ENCODE data around the gene LST1.

LST1 gene

DNA sequence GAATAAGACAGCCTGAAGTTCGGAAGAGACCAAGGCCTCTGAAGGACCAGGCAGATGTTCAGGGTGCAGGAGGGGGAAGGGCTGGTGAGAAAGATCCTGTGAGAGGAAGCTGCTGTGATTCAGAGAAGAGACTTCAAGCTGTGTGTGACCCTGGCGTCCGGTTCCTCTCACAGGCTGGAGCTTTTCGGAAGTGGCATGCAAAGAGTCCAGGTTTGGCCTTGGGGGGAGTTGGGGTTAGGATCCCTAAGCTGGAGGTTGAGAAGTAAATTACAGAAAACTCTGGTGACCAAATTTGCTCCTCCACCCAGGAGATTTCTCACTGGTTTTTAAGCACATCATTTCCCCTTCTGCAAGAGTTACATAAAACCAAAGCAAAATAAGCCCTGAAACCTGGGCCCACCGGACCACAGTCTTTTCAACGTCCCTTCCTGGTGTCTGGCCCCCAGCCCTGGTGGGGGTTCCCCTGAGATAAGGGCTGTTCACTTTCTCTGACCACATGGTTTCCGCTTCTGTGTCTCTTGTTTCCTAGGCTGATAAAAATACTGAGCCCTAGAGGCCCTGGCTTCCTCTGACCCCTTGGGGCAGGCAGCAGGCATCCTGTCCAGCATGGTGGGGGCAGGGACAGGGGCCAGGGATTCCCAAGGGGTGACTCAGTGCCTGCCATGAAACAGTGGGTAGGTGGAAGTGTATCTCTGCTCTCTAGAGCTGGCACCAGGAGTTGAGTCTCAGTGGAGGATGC is 25.9 kb upstream of the LST1 start:
- no peak for DNase-seq (ENCODE audit: low read depth, low spot score)

DNA sequence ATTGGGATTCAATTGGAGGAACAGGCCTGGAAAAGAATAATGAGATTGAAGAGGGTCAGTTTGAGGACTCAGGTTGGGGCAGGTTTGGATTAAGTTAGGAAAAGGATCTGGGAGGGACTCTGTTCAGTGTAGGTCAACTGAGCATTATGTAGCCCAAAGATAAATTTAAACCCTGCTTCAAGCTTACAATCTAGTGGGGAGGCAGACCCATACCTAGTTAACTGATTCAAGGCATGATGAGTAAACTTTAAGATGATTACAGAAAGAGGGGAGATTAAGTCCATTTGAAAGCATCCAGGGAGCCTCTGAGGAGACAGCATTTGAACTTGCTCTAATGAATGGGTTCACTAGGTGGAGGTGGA is 25.4 kb upstream of the LST1 start:
- DNase-seq (ENCODE audit: low read depth, low spot score): no peak

DNA sequence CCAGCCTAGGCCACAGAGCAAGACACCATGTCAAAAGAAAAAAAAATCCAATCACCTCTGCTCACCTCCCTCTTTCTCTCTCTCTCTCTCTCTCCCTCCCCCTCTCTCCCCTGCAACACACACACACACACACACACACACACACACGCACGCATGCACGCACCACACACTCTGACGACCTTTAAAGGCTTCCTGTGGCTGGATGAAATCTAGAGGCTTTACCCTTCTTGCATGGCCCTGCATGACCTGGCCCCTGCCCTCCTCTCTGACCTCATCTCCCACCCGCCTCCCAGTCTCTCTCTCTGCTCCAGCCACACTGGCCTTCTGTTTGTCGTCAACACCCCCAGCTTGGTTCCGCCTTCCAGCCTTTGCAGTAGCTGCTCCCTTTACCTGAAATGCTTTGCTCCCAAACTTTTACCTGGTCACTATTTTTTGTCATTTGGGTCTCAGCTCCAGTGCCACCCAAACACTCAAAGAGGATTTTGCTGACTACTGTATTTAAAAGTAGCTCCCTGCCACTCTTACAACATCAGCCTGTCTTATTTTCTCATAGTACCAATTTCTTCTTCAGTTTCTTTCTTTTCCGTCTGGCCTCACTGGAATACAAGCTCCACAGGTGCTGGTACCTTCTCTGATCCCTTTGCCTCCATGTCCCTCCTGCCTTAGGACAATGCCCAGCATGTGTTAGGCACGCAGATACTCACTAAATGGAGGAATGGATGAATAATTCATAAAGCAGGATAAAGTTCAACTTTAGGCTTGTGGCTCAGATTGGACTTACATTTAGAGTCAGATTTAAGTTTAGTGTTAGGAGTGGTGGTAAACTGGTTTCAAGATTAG is 18.3 kb upstream of the LST1 start:
- no peak for DNase-seq (ENCODE audit: low read depth, low spot score)

DNA sequence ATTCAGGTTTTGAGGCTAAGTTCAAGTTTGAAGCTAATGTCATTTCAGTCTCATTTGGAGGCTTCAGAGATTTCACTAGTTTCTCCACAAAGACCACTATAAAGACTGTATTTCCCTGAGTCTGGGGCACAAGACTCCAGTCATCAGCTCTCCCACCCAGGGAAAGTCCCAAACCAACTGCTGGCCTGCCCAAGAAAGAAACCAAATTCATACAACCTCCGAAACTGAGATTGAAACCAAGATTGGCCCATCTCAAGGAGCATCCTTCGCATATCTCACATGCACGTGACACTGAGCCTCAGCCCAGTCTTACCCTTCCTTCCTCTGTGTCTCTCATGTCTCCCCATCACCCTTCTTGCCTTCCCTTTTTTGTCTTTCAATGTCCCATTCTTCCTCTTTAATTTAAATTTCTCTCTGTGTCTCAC is 17.5 kb upstream of the LST1 start:
- no peak for DNase-seq (ENCODE audit: low read depth, low spot score)

DNA sequence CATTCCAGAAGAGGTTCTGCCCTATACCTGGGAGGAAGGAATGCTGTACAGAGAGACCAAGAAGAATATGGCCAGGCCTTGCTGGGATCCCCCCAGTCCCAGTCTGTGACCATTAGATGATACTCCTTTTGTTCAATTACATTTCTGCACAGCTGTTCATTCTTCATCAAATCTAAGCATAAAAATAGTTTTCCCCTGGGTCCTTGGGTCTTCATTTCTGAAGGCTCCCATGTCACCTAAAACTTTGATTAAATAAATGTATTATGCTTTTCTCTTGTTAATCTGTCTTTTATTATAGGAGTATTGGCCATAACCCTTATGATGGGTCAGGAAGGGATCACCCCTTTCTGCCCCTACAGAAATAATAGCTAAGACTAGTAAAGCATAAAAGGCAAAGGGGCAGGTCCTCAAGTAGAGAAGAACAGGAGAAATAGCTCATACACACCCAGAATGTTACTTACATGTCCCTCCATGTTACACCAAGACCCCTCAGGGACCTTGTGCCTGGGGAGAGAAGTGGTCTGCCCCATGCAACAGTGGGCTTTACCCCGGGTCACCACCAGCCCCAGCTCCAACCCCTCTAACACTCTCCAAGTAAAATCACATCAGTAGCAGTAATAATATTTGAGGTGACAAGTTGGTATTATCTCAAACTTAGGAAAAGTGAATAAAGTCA is 16.1 kb upstream of the LST1 start:
- DNase-seq (ENCODE audit: low read depth, low spot score): no peak

DNA sequence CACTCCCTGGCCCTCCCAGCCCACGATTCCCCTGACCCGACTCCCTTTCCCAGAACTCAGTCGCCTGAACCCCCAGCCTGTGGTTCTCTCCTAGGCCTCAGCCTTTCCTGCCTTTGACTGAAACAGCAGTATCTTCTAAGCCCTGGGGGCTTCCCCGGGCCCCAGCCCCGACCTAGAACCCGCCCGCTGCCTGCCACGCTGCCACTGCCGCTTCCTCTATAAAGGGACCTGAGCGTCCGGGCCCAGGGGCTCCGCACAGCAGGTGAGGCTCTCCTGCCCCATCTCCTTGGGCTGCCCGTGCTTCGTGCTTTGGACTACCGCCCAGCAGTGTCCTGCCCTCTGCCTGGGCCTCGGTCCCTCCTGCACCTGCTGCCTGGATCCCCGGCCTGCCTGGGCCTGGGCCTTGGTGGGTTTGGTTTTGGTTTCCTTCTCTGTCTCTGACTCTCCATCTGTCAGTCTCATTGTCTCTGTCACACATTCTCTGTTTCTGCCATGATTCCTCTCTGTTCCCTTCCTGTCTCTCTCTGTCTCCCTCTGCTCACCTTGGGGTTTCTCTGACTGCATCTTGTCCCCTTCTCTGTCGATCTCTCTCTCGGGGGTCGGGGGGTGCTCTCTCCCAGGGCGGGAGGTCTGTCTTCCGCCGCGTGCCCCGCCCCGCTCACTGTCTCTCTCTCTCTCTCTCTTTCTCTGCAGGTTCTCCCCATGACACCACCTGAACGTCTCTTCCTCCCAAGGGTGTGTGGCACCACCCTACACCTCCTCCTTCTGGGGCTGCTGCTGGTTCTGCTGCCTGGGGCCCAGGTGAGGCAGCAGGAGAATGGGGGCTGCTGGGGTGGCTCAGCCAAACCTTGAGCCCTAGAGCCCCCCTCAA is 13.8 kb upstream of the LST1 start, which contains the start of gene LTA:
Gene LTA, plus strand, starts transcription at position 249 of the 871 bp plus-strand sequence. Its CDS starts 454 bp downstream, at position 703.
- no peak for DNase-seq (ENCODE audit: low read depth, low spot score)

DNA sequence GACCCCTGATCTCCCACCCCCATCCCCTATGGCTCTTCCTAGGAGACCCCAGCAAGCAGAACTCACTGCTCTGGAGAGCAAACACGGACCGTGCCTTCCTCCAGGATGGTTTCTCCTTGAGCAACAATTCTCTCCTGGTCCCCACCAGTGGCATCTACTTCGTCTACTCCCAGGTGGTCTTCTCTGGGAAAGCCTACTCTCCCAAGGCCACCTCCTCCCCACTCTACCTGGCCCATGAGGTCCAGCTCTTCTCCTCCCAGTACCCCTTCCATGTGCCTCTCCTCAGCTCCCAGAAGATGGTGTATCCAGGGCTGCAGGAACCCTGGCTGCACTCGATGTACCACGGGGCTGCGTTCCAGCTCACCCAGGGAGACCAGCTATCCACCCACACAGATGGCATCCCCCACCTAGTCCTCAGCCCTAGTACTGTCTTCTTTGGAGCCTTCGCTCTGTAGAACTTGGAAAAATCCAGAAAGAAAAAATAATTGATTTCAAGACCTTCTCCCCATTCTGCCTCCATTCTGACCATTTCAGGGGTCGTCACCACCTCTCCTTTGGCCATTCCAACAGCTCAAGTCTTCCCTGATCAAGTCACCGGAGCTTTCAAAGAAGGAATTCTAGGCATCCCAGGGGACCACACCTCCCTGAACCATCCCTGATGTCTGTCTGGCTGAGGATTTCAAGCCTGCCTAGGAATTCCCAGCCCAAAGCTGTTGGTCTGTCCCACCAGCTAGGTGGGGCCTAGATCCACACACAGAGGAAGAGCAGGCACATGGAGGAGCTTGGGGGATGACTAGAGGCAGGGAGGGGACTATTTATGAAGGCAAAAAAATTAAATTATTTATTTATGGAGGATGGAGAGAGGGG is 12.6 kb upstream of the LST1 start:
- no peak for DNase-seq (ENCODE audit: low read depth, low spot score)

DNA sequence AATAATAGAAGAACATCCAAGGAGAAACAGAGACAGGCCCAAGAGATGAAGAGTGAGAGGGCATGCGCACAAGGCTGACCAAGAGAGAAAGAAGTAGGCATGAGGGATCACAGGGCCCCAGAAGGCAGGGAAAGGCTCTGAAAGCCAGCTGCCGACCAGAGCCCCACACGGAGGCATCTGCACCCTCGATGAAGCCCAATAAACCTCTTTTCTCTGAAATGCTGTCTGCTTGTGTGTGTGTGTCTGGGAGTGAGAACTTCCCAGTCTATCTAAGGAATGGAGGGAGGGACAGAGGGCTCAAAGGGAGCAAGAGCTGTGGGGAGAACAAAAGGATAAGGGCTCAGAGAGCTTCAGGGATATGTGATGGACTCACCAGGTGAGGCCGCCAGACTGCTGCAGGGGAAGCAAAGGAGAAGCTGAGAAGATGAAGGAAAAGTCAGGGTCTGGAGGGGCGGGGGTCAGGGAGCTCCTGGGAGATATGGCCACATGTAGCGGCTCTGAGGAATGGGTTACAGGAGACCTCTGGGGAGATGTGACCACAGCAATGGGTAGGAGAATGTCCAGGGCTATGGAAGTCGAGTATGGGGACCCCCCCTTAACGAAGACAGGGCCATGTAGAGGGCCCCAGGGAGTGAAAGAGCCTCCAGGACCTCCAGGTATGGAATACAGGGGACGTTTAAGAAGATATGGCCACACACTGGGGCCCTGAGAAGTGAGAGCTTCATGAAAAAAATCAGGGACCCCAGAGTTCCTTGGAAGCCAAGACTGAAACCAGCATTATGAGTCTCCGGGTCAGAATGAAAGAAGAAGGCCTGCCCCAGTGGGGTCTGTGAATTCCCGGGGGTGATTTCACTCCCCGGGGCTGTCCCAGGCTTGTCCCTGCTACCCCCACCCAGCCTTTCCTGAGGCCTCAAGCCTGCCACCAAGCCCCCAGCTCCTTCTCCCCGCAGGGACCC is 11.7 kb upstream of the LST1 start:
- DNase-seq (ENCODE audit: low read depth, low spot score): no peak

DNA sequence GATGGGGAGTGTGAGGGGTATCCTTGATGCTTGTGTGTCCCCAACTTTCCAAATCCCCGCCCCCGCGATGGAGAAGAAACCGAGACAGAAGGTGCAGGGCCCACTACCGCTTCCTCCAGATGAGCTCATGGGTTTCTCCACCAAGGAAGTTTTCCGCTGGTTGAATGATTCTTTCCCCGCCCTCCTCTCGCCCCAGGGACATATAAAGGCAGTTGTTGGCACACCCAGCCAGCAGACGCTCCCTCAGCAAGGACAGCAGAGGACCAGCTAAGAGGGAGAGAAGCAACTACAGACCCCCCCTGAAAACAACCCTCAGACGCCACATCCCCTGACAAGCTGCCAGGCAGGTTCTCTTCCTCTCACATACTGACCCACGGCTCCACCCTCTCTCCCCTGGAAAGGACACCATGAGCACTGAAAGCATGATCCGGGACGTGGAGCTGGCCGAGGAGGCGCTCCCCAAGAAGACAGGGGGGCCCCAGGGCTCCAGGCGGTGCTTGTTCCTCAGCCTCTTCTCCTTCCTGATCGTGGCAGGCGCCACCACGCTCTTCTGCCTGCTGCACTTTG is 10.7 kb upstream of the LST1 start, which contains the start of gene TNF:
Gene TNF, plus strand, starts transcription at position 231 of the 567 bp plus-strand sequence. Its CDS starts 177 bp downstream, at position 408.
- DNase-seq (ENCODE audit: low read depth, low spot score): no peak

DNA sequence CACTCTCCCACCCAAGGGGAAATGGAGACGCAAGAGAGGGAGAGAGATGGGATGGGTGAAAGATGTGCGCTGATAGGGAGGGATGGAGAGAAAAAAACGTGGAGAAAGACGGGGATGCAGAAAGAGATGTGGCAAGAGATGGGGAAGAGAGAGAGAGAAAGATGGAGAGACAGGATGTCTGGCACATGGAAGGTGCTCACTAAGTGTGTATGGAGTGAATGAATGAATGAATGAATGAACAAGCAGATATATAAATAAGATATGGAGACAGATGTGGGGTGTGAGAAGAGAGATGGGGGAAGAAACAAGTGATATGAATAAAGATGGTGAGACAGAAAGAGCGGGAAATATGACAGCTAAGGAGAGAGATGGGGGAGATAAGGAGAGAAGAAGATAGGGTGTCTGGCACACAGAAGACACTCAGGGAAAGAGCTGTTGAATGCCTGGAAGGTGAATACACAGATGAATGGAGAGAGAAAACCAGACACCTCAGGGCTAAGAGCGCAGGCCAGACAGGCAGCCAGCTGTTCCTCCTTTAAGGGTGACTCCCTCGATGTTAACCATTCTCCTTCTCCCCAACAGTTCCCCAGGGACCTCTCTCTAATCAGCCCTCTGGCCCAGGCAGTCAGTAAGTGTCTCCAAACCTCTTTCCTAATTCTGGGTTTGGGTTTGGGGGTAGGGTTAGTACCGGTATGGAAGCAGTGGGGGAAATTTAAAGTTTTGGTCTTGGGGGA is 10.0 kb upstream of the LST1 start:
- DNase-seq (ENCODE audit: low read depth, low spot score): no peak

DNA sequence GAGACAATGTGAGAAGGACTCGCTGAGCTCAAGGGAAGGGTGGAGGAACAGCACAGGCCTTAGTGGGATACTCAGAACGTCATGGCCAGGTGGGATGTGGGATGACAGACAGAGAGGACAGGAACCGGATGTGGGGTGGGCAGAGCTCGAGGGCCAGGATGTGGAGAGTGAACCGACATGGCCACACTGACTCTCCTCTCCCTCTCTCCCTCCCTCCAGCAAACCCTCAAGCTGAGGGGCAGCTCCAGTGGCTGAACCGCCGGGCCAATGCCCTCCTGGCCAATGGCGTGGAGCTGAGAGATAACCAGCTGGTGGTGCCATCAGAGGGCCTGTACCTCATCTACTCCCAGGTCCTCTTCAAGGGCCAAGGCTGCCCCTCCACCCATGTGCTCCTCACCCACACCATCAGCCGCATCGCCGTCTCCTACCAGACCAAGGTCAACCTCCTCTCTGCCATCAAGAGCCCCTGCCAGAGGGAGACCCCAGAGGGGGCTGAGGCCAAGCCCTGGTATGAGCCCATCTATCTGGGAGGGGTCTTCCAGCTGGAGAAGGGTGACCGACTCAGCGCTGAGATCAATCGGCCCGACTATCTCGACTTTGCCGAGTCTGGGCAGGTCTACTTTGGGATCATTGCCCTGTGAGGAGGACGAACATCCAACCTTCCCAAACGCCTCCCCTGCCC is 9.0 kb upstream of the LST1 start:
- no peak for DNase-seq (ENCODE audit: low read depth, low spot score)

DNA sequence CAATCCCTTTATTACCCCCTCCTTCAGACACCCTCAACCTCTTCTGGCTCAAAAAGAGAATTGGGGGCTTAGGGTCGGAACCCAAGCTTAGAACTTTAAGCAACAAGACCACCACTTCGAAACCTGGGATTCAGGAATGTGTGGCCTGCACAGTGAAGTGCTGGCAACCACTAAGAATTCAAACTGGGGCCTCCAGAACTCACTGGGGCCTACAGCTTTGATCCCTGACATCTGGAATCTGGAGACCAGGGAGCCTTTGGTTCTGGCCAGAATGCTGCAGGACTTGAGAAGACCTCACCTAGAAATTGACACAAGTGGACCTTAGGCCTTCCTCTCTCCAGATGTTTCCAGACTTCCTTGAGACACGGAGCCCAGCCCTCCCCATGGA is 8.5 kb upstream of the LST1 start:
- DNase-seq (ENCODE audit: low read depth, low spot score): no peak

DNA sequence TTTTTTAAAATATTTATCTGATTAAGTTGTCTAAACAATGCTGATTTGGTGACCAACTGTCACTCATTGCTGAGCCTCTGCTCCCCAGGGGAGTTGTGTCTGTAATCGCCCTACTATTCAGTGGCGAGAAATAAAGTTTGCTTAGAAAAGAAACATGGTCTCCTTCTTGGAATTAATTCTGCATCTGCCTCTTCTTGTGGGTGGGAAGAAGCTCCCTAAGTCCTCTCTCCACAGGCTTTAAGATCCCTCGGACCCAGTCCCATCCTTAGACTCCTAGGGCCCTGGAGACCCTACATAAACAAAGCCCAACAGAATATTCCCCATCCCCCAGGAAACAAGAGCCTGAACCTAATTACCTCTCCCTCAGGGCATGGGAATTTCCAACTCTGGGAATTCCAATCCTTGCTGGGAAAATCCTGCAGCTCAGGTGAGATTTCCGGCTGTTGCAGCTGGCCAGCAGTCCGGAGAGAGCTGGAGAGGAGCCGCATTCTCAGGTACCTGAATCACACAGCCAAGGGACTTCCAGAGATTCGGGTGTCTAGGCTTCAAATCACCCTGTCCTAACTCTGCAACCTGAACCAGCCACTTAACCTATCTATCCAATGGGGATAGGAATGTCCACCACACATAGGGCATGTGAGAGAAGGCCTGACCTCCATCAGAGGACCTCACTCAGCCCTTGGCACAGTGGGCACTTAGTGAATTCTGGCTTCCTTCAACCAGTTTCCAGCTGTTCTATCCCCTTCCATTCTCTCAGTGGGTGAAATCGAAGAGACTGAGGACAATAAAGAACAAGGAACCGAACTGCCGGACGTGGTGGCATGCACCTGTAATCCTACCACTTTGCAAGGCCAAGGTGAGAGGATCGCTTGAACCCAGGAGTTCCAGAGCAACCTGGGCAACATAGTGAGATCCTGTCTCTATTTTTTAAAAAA is 7.6 kb upstream of the LST1 start:
- DNase-seq (ENCODE audit: low read depth, low spot score): no peak

DNA sequence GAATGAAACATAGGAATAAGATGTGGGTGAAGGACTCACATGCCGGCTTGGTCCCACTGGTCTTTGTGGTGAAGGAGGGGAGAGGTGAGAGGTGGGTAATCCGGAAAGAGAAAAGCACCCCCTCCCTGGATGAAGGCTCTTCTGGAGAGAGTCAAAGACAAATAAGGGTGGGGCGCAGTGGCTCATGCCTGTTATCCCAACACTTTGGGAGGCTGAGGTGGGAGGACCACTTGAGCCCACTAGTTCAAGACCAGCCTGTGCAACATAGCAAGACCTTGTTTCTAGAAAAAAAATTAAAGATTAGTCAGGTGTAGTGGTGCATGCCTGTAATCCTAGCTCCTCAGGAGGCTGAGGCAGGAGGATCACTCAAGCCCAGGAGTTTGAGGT is 7.0 kb upstream of the LST1 start:
- no peak for DNase-seq (ENCODE audit: low read depth, low spot score)

DNA sequence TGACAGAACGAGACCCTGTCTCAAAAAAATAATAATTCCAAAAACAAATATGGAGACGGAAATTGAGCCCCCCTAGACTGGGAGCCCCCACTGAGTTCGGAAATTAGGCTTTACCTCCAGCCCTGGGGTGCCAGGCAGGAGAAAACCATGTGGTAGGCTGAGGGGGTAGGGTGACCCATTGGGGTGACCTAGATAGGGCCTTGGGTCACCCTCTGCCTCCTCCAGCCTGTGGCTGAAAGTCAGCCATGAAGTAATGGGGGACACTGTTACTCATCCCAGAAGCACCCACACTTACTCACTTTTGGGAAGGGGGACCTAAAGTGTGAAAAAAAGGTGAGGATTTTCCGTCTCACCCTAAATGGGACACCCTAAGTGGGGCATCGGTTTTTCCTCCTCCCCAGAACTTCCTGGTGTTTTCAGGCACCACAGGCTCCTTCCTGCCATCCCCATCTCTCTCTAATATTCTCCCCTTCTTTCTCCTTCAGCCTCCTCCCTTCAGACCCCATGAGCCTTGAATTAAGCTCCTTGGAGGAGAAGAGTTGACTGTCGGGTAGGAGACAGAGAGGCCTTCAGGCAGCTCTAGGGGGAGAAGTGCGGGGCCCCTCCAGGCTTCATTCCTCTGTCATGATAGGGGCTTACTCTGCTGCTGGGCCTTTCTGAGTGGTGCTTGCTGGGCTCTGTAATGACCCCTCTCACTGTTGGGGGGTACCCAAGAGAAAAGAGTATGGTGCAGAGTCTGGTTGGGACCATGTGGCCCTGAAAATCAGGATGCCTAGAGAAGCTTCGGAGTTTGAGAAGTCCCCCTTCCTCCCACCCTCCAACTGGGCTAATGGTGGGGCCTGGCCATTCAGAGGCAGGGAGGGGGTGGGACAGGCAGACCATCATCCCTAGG is 6.3 kb upstream of the LST1 start:
- no peak for DNase-seq (ENCODE audit: low read depth, low spot score)

DNA sequence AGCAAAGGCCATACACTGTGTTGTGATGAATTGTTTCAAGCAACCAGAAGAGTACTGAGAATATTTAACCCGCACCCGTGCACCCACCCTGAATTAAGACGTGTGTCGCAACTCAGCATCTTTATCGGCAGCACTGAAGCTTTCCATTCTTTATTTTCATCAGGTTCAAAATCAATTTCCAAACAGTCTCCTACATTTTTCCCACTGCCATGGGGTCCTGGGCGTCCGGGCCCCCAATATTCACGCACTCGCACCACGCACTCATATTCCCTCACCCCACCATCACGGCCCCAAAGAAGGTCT is 5.7 kb upstream of the LST1 start:
- DNase-seq (ENCODE audit: low read depth, low spot score): no peak
